Memory B cell (primary cell): ENCODE data around the gene HEG1.

Experiments
- ATAC-seq: fragments of 150-1000 bp; cut with Tn5 transposase; 2 replicates; pipeline ENCODE4 v1.10.0; 2021; ENCODE audit warnings: low read depth, mild to moderate bottlenecking, moderate library complexity
- DNase-seq, 2 donors: peaks; one replicate each; pipeline ENCODE4 v3.0.0; 2022; ENCODE audit warnings: low spot score in 2 of 2
- H3K27ac Mint-ChIP-seq: one replicate; pipeline ENCODE4 v1.8.0; 2022; ENCODE audit warnings: mild to moderate bottlenecking, moderate library complexity, mixed read lengths
- H3K27me3 Mint-ChIP-seq: one replicate; pipeline ENCODE4 v1.8.0; 2022; ENCODE audit warnings: mixed read lengths
- H3K36me3 Mint-ChIP-seq: one replicate; pipeline ENCODE4 v1.8.0; 2022; ENCODE audit warnings: mild to moderate bottlenecking, mixed read lengths
- H3K4me1 Mint-ChIP-seq: one replicate; pipeline ENCODE4 v1.8.0; 2022; ENCODE audit warnings: mixed read lengths
- H3K4me3 Mint-ChIP-seq: one replicate; pipeline ENCODE4 v1.8.0; 2022; ENCODE audit warnings: mild to moderate bottlenecking, moderate library complexity, mixed read lengths
- H3K9me3 Mint-ChIP-seq: one replicate; pipeline ENCODE4 v1.8.0; 2022; ENCODE audit warnings: mixed read lengths

Gene HEG1

GRCh38 chr3:124986192-124987143, 69.3 kb downstream of the HEG1 start:
- no peaks in the 10 kb centered on the region for H3K27me3 Mint-ChIP-seq
- no peak for DNase-seq
- ATAC-seq: no peak
- H3K4me1 Mint-ChIP-seq: peaks cover 3% of the 10 kb centered on the region
- no peak overlapping the region for H3K4me3 Mint-ChIP-seq
- H3K27ac Mint-ChIP-seq: no peak overlapping the region
- peaks cover 25% of the 10 kb centered on the region for H3K36me3 Mint-ChIP-seq
- H3K9me3 Mint-ChIP-seq: no peaks in the 10 kb centered on the region

GRCh38 chr3:124985349-124985748, 70.4 kb downstream of the HEG1 start:
- Mint-ChIP-seq H3K27me3 (no peaks in the 10 kb centered on the region), H3K4me3 (no peak overlapping the region), H3K4me1 (peaks cover 3% of the 10 kb centered on the region), H3K36me3 (peaks cover 20% of the 10 kb centered on the region), H3K9me3 (no peaks in the 10 kb centered on the region), H3K27ac (no peak overlapping the region)
- ATAC-seq (no peak), DNase-seq (no peak)

- Mint-ChIP-seq H3K4me1 (peaks cover 3% of the 10 kb centered on the region), H3K27ac (no peak overlapping the region), H3K4me3 (no peak overlapping the region), H3K36me3 (peaks cover 17% of the 10 kb centered on the region), H3K9me3 (no peaks in the 10 kb centered on the region), H3K27me3 (no peaks in the 10 kb centered on the region)
- ATAC-seq (no peak), DNase-seq (no peak)
Observed at GRCh38 chr3:124984754-124985153, 71.0 kb downstream of the HEG1 start.

GRCh38 chr3:124982855-124983254, 72.9 kb downstream of the HEG1 start:
- Mint-ChIP-seq H3K27me3 (no peaks in the 10 kb centered on the region), H3K27ac (no peak overlapping the region), H3K9me3 (no peaks in the 10 kb centered on the region), H3K4me3 (no peak overlapping the region), H3K36me3 (peaks cover 14% of the 10 kb centered on the region), H3K4me1 (peaks cover 3% of the 10 kb centered on the region)
- DNase-seq (no peak), ATAC-seq (no peak)

- ATAC-seq (no peak), DNase-seq (no peak)
- Mint-ChIP-seq H3K9me3 (no peaks in the 10 kb centered on the region), H3K27ac (no peak overlapping the region), H3K4me3 (no peak overlapping the region), H3K27me3 (no peaks in the 10 kb centered on the region), H3K36me3 (peaks cover 23% of the 10 kb centered on the region), H3K4me1 (peaks cover 3% of the 10 kb centered on the region)
Observed at GRCh38 chr3:124981472-124981871, 74.3 kb downstream of the HEG1 start.

GRCh38 chr3:124978627-124979026, 77.2 kb downstream of the HEG1 start:
- H3K9me3 Mint-ChIP-seq: no peaks in the 10 kb centered on the region
- no peaks in the 10 kb centered on the region for H3K27me3 Mint-ChIP-seq
- no peak overlapping the region for H3K4me3 Mint-ChIP-seq
- H3K4me1 Mint-ChIP-seq: no peaks in the 10 kb centered on the region
- H3K27ac Mint-ChIP-seq: no peak overlapping the region
- no peak for DNase-seq
- no peak for ATAC-seq
- peaks cover 17% of the 10 kb centered on the region for H3K36me3 Mint-ChIP-seq

GRCh38 chr3:124976383-124976782, 79.4 kb downstream of the HEG1 start:
- ATAC-seq (no peak), DNase-seq (no peak)
- H3K27ac Mint-ChIP-seq: no peak overlapping the region
- H3K9me3 Mint-ChIP-seq: no peaks in the 10 kb centered on the region
- no peaks in the 10 kb centered on the region for H3K27me3 Mint-ChIP-seq
- H3K4me1 Mint-ChIP-seq: no peaks in the 10 kb centered on the region
- no peak overlapping the region for H3K4me3 Mint-ChIP-seq
- H3K36me3 Mint-ChIP-seq: peaks cover 14% of the 10 kb centered on the region

GRCh38 chr3:124974691-124975090, 81.1 kb downstream of the HEG1 start:
- ATAC-seq (no peak), DNase-seq (no peak)
- Mint-ChIP-seq H3K4me1 (no peaks in the 10 kb centered on the region), H3K27ac (no peak overlapping the region), H3K27me3 (no peaks in the 10 kb centered on the region), H3K36me3 (peaks cover 20% of the 10 kb centered on the region), H3K9me3 (no peaks in the 10 kb centered on the region), H3K4me3 (no peak overlapping the region)

- Mint-ChIP-seq H3K27me3 (no peaks in the 10 kb centered on the region), H3K27ac (no peak overlapping the region), H3K4me3 (no peak overlapping the region), H3K4me1 (no peaks in the 10 kb centered on the region), H3K36me3 (peaks cover 25% of the 10 kb centered on the region), H3K9me3 (no peaks in the 10 kb centered on the region)
- DNase-seq (no peak), ATAC-seq (no peak)
Observed at GRCh38 chr3:124973290-124973689, 82.5 kb downstream of the HEG1 start.

GRCh38 chr3:124972457-124972856, 83.3 kb downstream of the HEG1 start:
- Mint-ChIP-seq H3K4me3 (no peak overlapping the region), H3K36me3 (peaks cover 19% of the 10 kb centered on the region), H3K27me3 (no peaks in the 10 kb centered on the region), H3K9me3 (no peaks in the 10 kb centered on the region), H3K4me1 (no peaks in the 10 kb centered on the region), H3K27ac (no peak overlapping the region)
- DNase-seq: no peak
- ATAC-seq: no peak

GRCh38 chr3:124969963-124970722, 85.7 kb downstream of the HEG1 start:
- Mint-ChIP-seq H3K27me3 (no peaks in the 10 kb centered on the region), H3K4me3 (no peak overlapping the region), H3K4me1 (no peaks in the 10 kb centered on the region), H3K9me3 (no peaks in the 10 kb centered on the region), H3K36me3 (peaks cover 13% of the 10 kb centered on the region), H3K27ac (no peak overlapping the region)
- no peak for ATAC-seq
- DNase-seq: no peak

- Mint-ChIP-seq H3K27ac (no peak overlapping the region), H3K9me3 (no peaks in the 10 kb centered on the region)
Observed at GRCh38 chr3:124969190-124969589, 86.6 kb downstream of the HEG1 start.

GRCh38 chr3:124967964-124968363, 87.8 kb downstream of the HEG1 start:
- no peak overlapping the region for H3K27ac Mint-ChIP-seq
- ATAC-seq (no peak), DNase-seq (no peak)
- peaks cover 11% of the 10 kb centered on the region for H3K36me3 Mint-ChIP-seq
- H3K4me3 Mint-ChIP-seq: no peak overlapping the region
- H3K4me1 Mint-ChIP-seq: no peaks in the 10 kb centered on the region
- H3K27me3 Mint-ChIP-seq: no peaks in the 10 kb centered on the region
- no peaks in the 10 kb centered on the region for H3K9me3 Mint-ChIP-seq

More at GRCh38 chr3:124969190-124969589, 86.6 kb downstream of the HEG1 start:
- H3K4me3 Mint-ChIP-seq: no peak overlapping the region
- DNase-seq: no peak
- no peaks in the 10 kb centered on the region for H3K27me3 Mint-ChIP-seq
- H3K4me1 Mint-ChIP-seq: no peaks in the 10 kb centered on the region
- no peak for ATAC-seq
- peaks cover 13% of the 10 kb centered on the region for H3K36me3 Mint-ChIP-seq
